Suppressor macrophage (primary cell): ENCODE measurements around the gene SLC16A3.
"Not testable (repeated sequence)": the region's sequence is repeated elsewhere in the genome, so short reads cannot be mapped to it uniquely, and the experiment has no call there.

ENCODE experiments used
- DNase-seq, 4 experiments: peaks; one replicate each; pipeline ENCODE4 v3.0.0-alpha.2; 2020 to 2022

Gene SLC16A3

GRCh38 chr17:82204831-82205719, 23.8 kb upstream of the SLC16A3 start:
- DNase-seq = peak in 2 of 4 experiments; percentile 35 to 59

GRCh38 chr17:82205720-82206508, 22.9 kb upstream of the SLC16A3 start:
- DNase-seq = peak; percentile 84 to 94 (median 92)

GRCh38 chr17:82210655-82211054, 18.2 kb upstream of the SLC16A3 start:
- DNase-seq = not testable (repeated sequence)

- peak; percentile 87 to 95 (median 91) for DNase-seq
Observed at GRCh38 chr17:82212331-82213250, 16.3 kb upstream of the SLC16A3 start, which contains the start of gene CCDC57. Gene CCDC57 (minus strand): TSS chr17:82212842. CDS start chr17:82201944, 10,898 bp downstream.

GRCh38 chr17:82213251-82214011, 15.4 kb upstream of the SLC16A3 start:
- peak; percentile 94 to 97 (median 96) for DNase-seq

GRCh38 chr17:82214012-82214628, 14.7 kb upstream of the SLC16A3 start:
- peak in 3 of 4 experiments; percentile 30 to 39 (median 38) for DNase-seq

GRCh38 chr17:82215095-82215971, 13.5 kb upstream of the SLC16A3 start:
- peak; percentile 78 to 88 (median 83) for DNase-seq

GRCh38 chr17:82215972-82216300, 12.9 kb upstream of the SLC16A3 start:
- DNase-seq = no peak

- DNase-seq = peak; percentile 98 to 99 (median 98)
Observed at GRCh38 chr17:82216301-82217119, 12.3 kb upstream of the SLC16A3 start.

GRCh38 chr17:82217120-82217529, 11.7 kb upstream of the SLC16A3 start:
- peak; percentile 51 to 80 (median 68) for DNase-seq

GRCh38 chr17:82217530-82218204, 11.2 kb upstream of the SLC16A3 start:
- DNase-seq = peak; percentile 85 to 92 (median 92)

- DNase-seq = no peak
Observed at GRCh38 chr17:82218349-82219075, 10.3 kb upstream of the SLC16A3 start.

- no peak for DNase-seq
Observed at GRCh38 chr17:82219083-82219482, 9.8 kb upstream of the SLC16A3 start.

- no peak for DNase-seq
Observed at GRCh38 chr17:82219753-82220709, 8.8 kb upstream of the SLC16A3 start.

- DNase-seq = no peak
Observed at GRCh38 chr17:82221341-82221902, 7.4 kb upstream of the SLC16A3 start.

GRCh38 chr17:82222816-82223215, 6.0 kb upstream of the SLC16A3 start:
- DNase-seq = no peak
